H9 (cell line): Measurements from ENCODE around the gene EIF4E2. TPM values are rescaled to one million over a fixed set of nuclear protein-coding genes. Genes with fewer than 3 reads are reported as not detected.

Source experiments
- DNase-seq: peaks from one replicate; pipeline ENCODE4 v3.0.0-alpha.2; 2017
- H2AFZ ChIP-seq: one replicate; pipeline ENCODE4 v1.6.1; 2013; ENCODE audit warnings: mild to moderate bottlenecking, low read length, control low read depth, moderate library complexity
- H2AK5ac ChIP-seq: 2 replicates; pipeline ENCODE4 v1.6.1; 2013; ENCODE audit warnings: low read length, control low read depth, mixed read lengths; ENCODE audit not compliant: insufficient read length
- H2BK120ac ChIP-seq: one replicate; pipeline ENCODE4 v1.6.1; 2013; ENCODE audit warnings: low read depth, mild to moderate bottlenecking, low read length, control low read depth, inconsistent platforms; ENCODE audit not compliant: poor library complexity, severe bottlenecking
- H2BK12ac ChIP-seq: 2 replicates; pipeline ENCODE4 v1.6.1; 2013; ENCODE audit warnings: low read length, control low read depth, mixed read lengths, low read depth; ENCODE audit not compliant: insufficient read length
- H2BK15ac ChIP-seq: 2 replicates; pipeline ENCODE4 v1.6.1; 2013; ENCODE audit warnings: low read depth, low read length, control low read depth
- H2BK20ac ChIP-seq: one replicate; pipeline ENCODE4 v1.6.1; 2013; ENCODE audit warnings: low read depth, mild to moderate bottlenecking, low read length, control low read depth, inconsistent platforms; ENCODE audit not compliant: poor library complexity, severe bottlenecking
- H2BK5ac ChIP-seq: 2 replicates; pipeline ENCODE4 v1.6.1; 2013; ENCODE audit warnings: low read length, control low read depth, mixed read lengths; ENCODE audit not compliant: insufficient read length
- H3K14ac ChIP-seq: 2 replicates; pipeline ENCODE4 v1.6.1; 2013; ENCODE audit warnings: low read length, control low read depth; ENCODE audit not compliant: insufficient read depth
- H3K18ac ChIP-seq: 2 replicates; pipeline ENCODE4 v1.6.1; 2013; ENCODE audit warnings: low read depth, mild to moderate bottlenecking, mixed read lengths, low read length, control low read depth; ENCODE audit not compliant: insufficient read length
- H3K23ac ChIP-seq: 2 replicates; pipeline ENCODE4 v1.6.1; 2013; ENCODE audit warnings: low read length, control low read depth, mixed read lengths, low read depth; ENCODE audit not compliant: insufficient read length
- H3K23me2 ChIP-seq: 2 replicates; pipeline ENCODE4 v1.6.1; 2013; ENCODE audit warnings: low read depth, mild to moderate bottlenecking, mixed read lengths, low read length, control low read depth; ENCODE audit not compliant: insufficient read length, poor library complexity, severe bottlenecking
- H3K27ac ChIP-seq: 2 replicates; pipeline ENCODE4 v1.5.1; 2013; ENCODE audit warnings: low read length, control low read depth, mixed read lengths, low read depth; ENCODE audit not compliant: insufficient read length
- H3K27me3 ChIP-seq: 2 replicates; pipeline ENCODE4 v1.6.1; 2013; ENCODE audit warnings: low read length, control low read depth, inconsistent platforms; ENCODE audit not compliant: insufficient read depth
- H3K4ac ChIP-seq: 2 replicates; pipeline ENCODE4 v1.6.1; 2013; ENCODE audit warnings: low read depth, mild to moderate bottlenecking, control low read depth, inconsistent platforms, low read length, moderate library complexity
- H3K4me1 ChIP-seq: 2 replicates; pipeline ENCODE4 v1.6.1; 2013; ENCODE audit warnings: low read length, control low read depth, inconsistent platforms; ENCODE audit not compliant: insufficient read depth
- H3K4me2 ChIP-seq: 2 replicates; pipeline ENCODE4 v1.6.1; 2013; ENCODE audit warnings: low read length, control low read depth, mixed read lengths; ENCODE audit not compliant: insufficient read length, insufficient read depth
- H3K56ac ChIP-seq: 2 replicates; pipeline ENCODE4 v1.6.1; 2013; ENCODE audit warnings: low read depth, mild to moderate bottlenecking, mixed read lengths, low read length, control low read depth; ENCODE audit not compliant: insufficient read length
- H3K79me1 ChIP-seq: 2 replicates; pipeline ENCODE4 v1.6.1; 2013; ENCODE audit warnings: low read depth, mild to moderate bottlenecking, moderate library complexity, low read length, control low read depth, inconsistent platforms; ENCODE audit not compliant: insufficient read depth, poor library complexity, severe bottlenecking
- H3K79me2 ChIP-seq: 2 replicates; pipeline ENCODE4 v1.6.1; 2013; ENCODE audit warnings: low read length, control low read depth, inconsistent platforms; ENCODE audit not compliant: insufficient read depth
- H3K9ac ChIP-seq: 2 replicates; pipeline ENCODE4 v1.6.1; 2013; ENCODE audit warnings: low read length, control low read depth, mixed read lengths; ENCODE audit not compliant: insufficient read length; ENCODE audit errors: extremely low read depth
- H3K9me3 ChIP-seq: one replicate; pipeline ENCODE4 v1.6.1; 2013; ENCODE audit warnings: low read depth, low read length, inconsistent platforms; ENCODE audit not compliant: control insufficient read depth
- H3T11ph ChIP-seq: one replicate; pipeline ENCODE4 v1.6.1; 2013; ENCODE audit warnings: mild to moderate bottlenecking, low read length, control low read depth, inconsistent platforms
- H4K20me1 ChIP-seq: one replicate; pipeline ENCODE4 v1.6.1; 2013; ENCODE audit not compliant: control insufficient read depth, insufficient read length, insufficient read depth
- H4K5ac ChIP-seq: 2 replicates; pipeline ENCODE4 v1.6.1; 2013; ENCODE audit warnings: low read depth, mild to moderate bottlenecking, mixed read lengths, low read length, control low read depth; ENCODE audit not compliant: insufficient read length
- H4K8ac ChIP-seq: replicated peaks from 2 replicates; pipeline ENCODE4 v1.6.1; 2013; ENCODE audit warnings: low read length, control low read depth, mixed read lengths, low read depth; ENCODE audit not compliant: insufficient read length
- H4K91ac ChIP-seq: 2 replicates; pipeline ENCODE4 v1.6.1; 2013; ENCODE audit warnings: low read depth, mild to moderate bottlenecking, moderate library complexity, mixed read lengths, low read length, control low read depth; ENCODE audit not compliant: insufficient read length
- H3K27ac Mint-ChIP-seq, 3 experiments: 2 replicates in 2 of 3; 3 replicates in 1 of 3; pipeline ENCODE4 v1.8.0; 2020 to 2021; ENCODE audit warnings: mixed read lengths in 3 of 3, mild to moderate bottlenecking in 1 of 3, moderate library complexity in 1 of 3
- H3K27me3 Mint-ChIP-seq: 2 replicates; pipeline ENCODE4 v1.8.0; 2021; ENCODE audit warnings: low read depth, mild to moderate bottlenecking, moderate library complexity, mixed read lengths
- H3K36me3 Mint-ChIP-seq, 3 experiments: 2 replicates in 2 of 3; 3 replicates in 1 of 3; pipeline ENCODE4 v1.8.0; 2020 to 2021; ENCODE audit warnings: low read depth in 3 of 3, mixed read lengths in 3 of 3; ENCODE audit not compliant: insufficient read depth in 1 of 3
- H3K4me1 Mint-ChIP-seq, 2 experiments: 2 replicates each; pipeline ENCODE4 v1.8.0; 2020; ENCODE audit warnings: mixed read lengths in 2 of 2
- H3K4me3 Mint-ChIP-seq, 2 experiments: 2 replicates in 1 of 2; 3 replicates in 1 of 2; pipeline ENCODE4 v1.8.0; 2020 to 2021; ENCODE audit warnings: mild to moderate bottlenecking in 2 of 2, mixed read lengths in 2 of 2, moderate library complexity in 1 of 2
- H3K9me3 Mint-ChIP-seq, 2 experiments: 2 replicates in 1 of 2; 3 replicates in 1 of 2; pipeline ENCODE4 v1.8.0; 2020; ENCODE audit warnings: mild to moderate bottlenecking in 2 of 2, mixed read lengths in 2 of 2, moderate library complexity in 1 of 2
- WGBS: extraction: QIAGEN DNeasy Blood & Tissue Kit; methylation state at CpG from one replicate; pipeline ENCODE4 v1.1.7; 2013; ENCODE audit warnings: missing lambda C conversion rate, low lambda C conversion rate, mixed read lengths; ENCODE audit not compliant: insufficient read length; ENCODE audit errors: extremely low coverage; 5-methylcytosine and 5-hydroxymethylcytosine counted together
- total RNA-seq: library from RNA; stranded (reverse); gene quantifications from 2 replicates; pipeline ENCODE4 v1.2.1, GENCODE V29; 2021
- TF ChIP-seq, protein P1 (sequence below): fragments of 200-600 bp; sonication (generic); conservative IDR thresholded peaks from 3 replicates; pipeline ENCODE4 v1.8.0; 2021; ENCODE audit warnings: antibody characterized with exemption, mild to moderate bottlenecking

Gene EIF4E2
- total RNA-seq, 1 experiment from 2014 or later: 109 TPM

DNA sequence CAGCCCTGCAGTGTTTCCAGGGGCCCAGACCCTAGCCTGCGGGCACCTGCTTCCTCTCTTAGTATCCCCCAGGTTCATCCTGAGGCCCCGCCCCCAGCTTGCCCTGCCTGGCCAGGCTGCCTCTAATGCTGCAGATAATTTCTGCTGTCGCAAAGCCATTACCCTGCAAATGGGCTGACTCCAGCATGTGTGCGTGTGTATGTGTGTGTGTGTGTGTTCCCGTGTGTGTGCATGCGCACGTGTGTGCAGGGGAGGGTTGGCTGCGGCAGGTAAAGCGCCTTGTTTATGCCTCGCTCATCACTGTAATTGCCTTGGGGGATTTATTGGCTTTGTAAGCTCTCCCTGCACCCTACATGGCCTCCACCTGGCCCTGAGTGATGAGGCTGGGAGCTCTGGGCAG, 37.9 kb upstream of the EIF4E2 start:
- Histone ChIP-seq H4K8ac (no peak overlapping the region), H2BK20ac (no peak overlapping the region), H3K4ac (no peak overlapping the region), H2BK15ac (no peak overlapping the region), H3K18ac (no peak overlapping the region), H3K9ac (no peak overlapping the region), H3K79me2 (no peaks in the 10 kb centered on the region), H3K56ac (no peak overlapping the region), H3K27ac (no peak overlapping the region), H3K4me2 (no peak overlapping the region), H3K14ac (no peak overlapping the region), H4K20me1 (no peaks in the 10 kb centered on the region), H3K9me3 (no peaks in the 10 kb centered on the region), H2BK120ac (no peak overlapping the region), H3K27me3 (no peaks in the 10 kb centered on the region), H2AFZ (no peak overlapping the region), H3K79me1 (no peaks in the 10 kb centered on the region), H4K5ac (no peak overlapping the region), H3K23me2 (no peaks in the 10 kb centered on the region), H3K4me1 (no peaks in the 10 kb centered on the region), H3T11ph (no peak overlapping the region), H4K91ac (no peak overlapping the region), H3K23ac (no peak overlapping the region), H2AK5ac (no peak overlapping the region), H2BK5ac (no peak overlapping the region), H2BK12ac (no peak overlapping the region)
- peaks cover 13 to 37% of the 10 kb centered on the region in 2 experiments for H3K4me1 Mint-ChIP-seq
- H3K9me3 Mint-ChIP-seq: peaks cover 0 to 2% of the 10 kb centered on the region in 2 experiments; a peak in 2 of 5 replicates
- TF ChIP-seq, protein P1, sequence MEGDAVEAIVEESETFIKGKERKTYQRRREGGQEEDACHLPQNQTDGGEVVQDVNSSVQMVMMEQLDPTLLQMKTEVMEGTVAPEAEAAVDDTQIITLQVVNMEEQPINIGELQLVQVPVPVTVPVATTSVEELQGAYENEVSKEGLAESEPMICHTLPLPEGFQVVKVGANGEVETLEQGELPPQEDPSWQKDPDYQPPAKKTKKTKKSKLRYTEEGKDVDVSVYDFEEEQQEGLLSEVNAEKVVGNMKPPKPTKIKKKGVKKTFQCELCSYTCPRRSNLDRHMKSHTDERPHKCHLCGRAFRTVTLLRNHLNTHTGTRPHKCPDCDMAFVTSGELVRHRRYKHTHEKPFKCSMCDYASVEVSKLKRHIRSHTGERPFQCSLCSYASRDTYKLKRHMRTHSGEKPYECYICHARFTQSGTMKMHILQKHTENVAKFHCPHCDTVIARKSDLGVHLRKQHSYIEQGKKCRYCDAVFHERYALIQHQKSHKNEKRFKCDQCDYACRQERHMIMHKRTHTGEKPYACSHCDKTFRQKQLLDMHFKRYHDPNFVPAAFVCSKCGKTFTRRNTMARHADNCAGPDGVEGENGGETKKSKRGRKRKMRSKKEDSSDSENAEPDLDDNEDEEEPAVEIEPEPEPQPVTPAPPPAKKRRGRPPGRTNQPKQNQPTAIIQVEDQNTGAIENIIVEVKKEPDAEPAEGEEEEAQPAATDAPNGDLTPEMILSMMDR: no peak
- H3K27me3 Mint-ChIP-seq: peaks cover 14% of the 10 kb centered on the region
- no peak overlapping the region for H3K27ac Mint-ChIP-seq
- DNase-seq: no peak
- no CpG with 5 or more reads among the region's 10 CpGs for WGBS
- no peak overlapping the region for H3K4me3 Mint-ChIP-seq
- H3K36me3 Mint-ChIP-seq: no peaks in the 10 kb centered on the region
